Erythroblast (primary cell): ENCODE measurements around the gene ACADVL.

Experiments used
- GATA1 ChIP-seq: IDR thresholded peaks from 2 replicates; pipeline ENCODE4 v1.6.1; 2011; ENCODE audit warnings: low read depth, mild to moderate bottlenecking, control low read depth, low read length, moderate library complexity
- POLR2A ChIP-seq: IDR thresholded peaks from 2 replicates; pipeline ENCODE4 v1.6.1; 2011; ENCODE audit warnings: mild to moderate bottlenecking, low read length

- no peak for TF ChIP-seq POLR2A
- no peak for TF ChIP-seq GATA1
Measured at GRCh38 chr17:7228920-7229319, 9.2 kb downstream of the ACADVL start.
